A673 (cell line): Measurements from ENCODE around the gene TRMT2B. TPM values are rescaled to one million over a fixed set of nuclear protein-coding genes. Genes with fewer than 3 reads are reported as not detected.
"Not testable (repeated sequence)": the region's sequence is repeated elsewhere in the genome, so short reads cannot be mapped to it uniquely, and the experiment has no call there.

Source experiments
- BruUV-seq: library from RNA; stranded (reverse); fragments of 400-500 nt; replicated peaks from 2 replicates; lab custom pipeline; 2021; lab: Mats Ljungman, UMichigan
- CTCF ChIA-PET: fragments of 300-600 bp; sonication (Branson Sonifier 250); formaldehyde crosslinking; loops from one replicate; lab custom pipeline; 2022; ENCODE audit warnings: antibody characterized with exemption; lab: Charles Lee
- POLR2A ChIA-PET: fragments of 300-600 bp; sonication (Branson Sonifier 250); formaldehyde crosslinking; loops from one replicate; lab custom pipeline; 2022; ENCODE audit warnings: antibody characterized with exemption; ENCODE audit not compliant: low non-redundant PET; lab: Charles Lee
- DNase-seq: peaks from one replicate; pipeline ENCODE4 v3.0.0-alpha.2; 2015; ENCODE audit warnings: low spot score
- H3K27ac ChIP-seq: fragments of 200-600 bp; sonication (generic); 2 replicates; pipeline ENCODE4 v1.5.1; 2016; ENCODE audit warnings: mixed run types, low read depth, mild to moderate bottlenecking, mixed read lengths, antibody characterized with exemption, low read length; ENCODE audit not compliant: poor library complexity, severe bottlenecking
- H3K27me3 ChIP-seq: fragments of 200-600 bp; sonication (generic); replicated peaks from 2 replicates; pipeline ENCODE4 v1.6.1; 2017; ENCODE audit warnings: mixed run types, low read depth, mild to moderate bottlenecking, mixed read lengths, antibody characterized with exemption, low read length; ENCODE audit not compliant: insufficient read depth, poor library complexity
- H3K36me3 ChIP-seq: fragments of 200-600 bp; sonication (generic); 2 replicates; pipeline ENCODE4 v1.6.1; 2016; ENCODE audit warnings: mixed run types, mild to moderate bottlenecking, mixed read lengths, antibody characterized with exemption, low read length; ENCODE audit not compliant: insufficient read depth, poor library complexity, severe bottlenecking
- H3K4me1 ChIP-seq: fragments of 200-600 bp; sonication (generic); 2 replicates; pipeline ENCODE4 v1.6.1; 2017; ENCODE audit warnings: mixed run types, mild to moderate bottlenecking, mixed read lengths, antibody characterized with exemption, low read length; ENCODE audit not compliant: insufficient read depth, poor library complexity, severe bottlenecking
- H3K4me3 ChIP-seq: fragments of 200-600 bp; sonication (generic); 2 replicates; pipeline ENCODE4 v1.5.1; 2016; ENCODE audit warnings: low read depth, mixed run types, mild to moderate bottlenecking, mixed read lengths, low read length; ENCODE audit not compliant: poor library complexity, severe bottlenecking
- H3K9me3 ChIP-seq: fragments of 200-600 bp; sonication (generic); 2 replicates; pipeline ENCODE4 v1.6.1; 2016; ENCODE audit warnings: mixed run types, low read depth, mild to moderate bottlenecking, mixed read lengths, antibody characterized with exemption, low read length; ENCODE audit not compliant: poor library complexity, severe bottlenecking
- CTCF ChIP-seq: fragments of 300-800, 200-600 bp; sonication (generic); conservative IDR thresholded peaks from 2 replicates; pipeline ENCODE4 v1.5.1; 2017; ENCODE audit warnings: low read depth, mild to moderate bottlenecking, antibody characterized with exemption, low read length, moderate library complexity, mixed read lengths
- EZH2 ChIP-seq: fragments of 200-600 bp; sonication (generic); IDR thresholded peaks from 2 replicates; pipeline ENCODE4 v1.6.1; 2017; ENCODE audit warnings: borderline replicate concordance, low read depth, mild to moderate bottlenecking, mixed read lengths, antibody characterized with exemption, low read length; ENCODE audit not compliant: poor library complexity, severe bottlenecking
- intact Hi-C: fragments of 100-400 bp; cut with micrococcal nuclease; formaldehyde crosslinking; loops from one replicate; pipeline ENCODE4 v1.10.0; 2022; ENCODE audit not compliant: unreplicated experiment
- total RNA-seq: library from RNA; stranded (reverse); gene quantifications from 2 replicates; pipeline ENCODE4 v1.2.3, GENCODE V29; 2021

Gene TRMT2B
- total RNA-seq, 1 experiment from 2014 or later: 20.8 TPM

GRCh38 chrX:100990139-100990538, 61.8 kb downstream of the TRMT2B start:
- H3K4me1 ChIP-seq: no peaks in the 10 kb centered on the region
- TF ChIP-seq CTCF (no peak), EZH2 (no peak)
- no peak overlapping the region for H3K27ac ChIP-seq
- no peak for DNase-seq
- ChIA-PET CTCF (no interaction called here), POLR2A (no interaction called here)
- no peaks in the 10 kb centered on the region for H3K27me3 ChIP-seq
- H3K4me3 ChIP-seq: no peak overlapping the region
- no TSS peak for BruUV-seq
- H3K36me3 ChIP-seq: no peaks in the 10 kb centered on the region
- H3K9me3 ChIP-seq: no peaks in the 10 kb centered on the region
- intact Hi-C loops: no loop called here

DNA sequence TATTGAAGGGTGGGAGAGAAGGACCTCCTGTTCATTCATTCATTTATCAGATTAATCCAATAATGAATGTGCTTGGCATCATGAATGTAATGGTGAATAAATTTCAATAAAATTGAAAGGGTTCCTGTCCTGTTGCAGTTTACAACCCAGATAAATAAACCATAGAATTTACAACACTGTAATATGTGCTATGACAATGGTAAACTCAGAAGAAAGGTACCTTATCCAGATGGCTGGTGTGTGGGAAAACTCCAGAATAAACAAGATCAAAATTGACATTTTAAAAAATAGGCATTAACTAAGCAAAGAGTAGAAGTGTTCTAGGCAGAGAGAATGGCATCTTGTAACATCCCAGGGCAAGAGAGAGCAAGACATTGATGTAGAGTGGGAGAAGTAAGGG, 67.1 kb downstream of the TRMT2B start:
- Histone ChIP-seq H3K4me3 (no peak overlapping the region), H3K9me3 (no peaks in the 10 kb centered on the region), H3K36me3 (no peaks in the 10 kb centered on the region), H3K27ac (no peak overlapping the region), H3K27me3 (no peaks in the 10 kb centered on the region), H3K4me1 (no peaks in the 10 kb centered on the region)
- CTCF ChIA-PET: no interaction called here
- no peak for TF ChIP-seq CTCF
- TF ChIP-seq EZH2: no peak
- intact Hi-C loops: no loop called here
- POLR2A ChIA-PET: no interaction called here
- BruUV-seq: no TSS peak
- DNase-seq: no peak

DNA sequence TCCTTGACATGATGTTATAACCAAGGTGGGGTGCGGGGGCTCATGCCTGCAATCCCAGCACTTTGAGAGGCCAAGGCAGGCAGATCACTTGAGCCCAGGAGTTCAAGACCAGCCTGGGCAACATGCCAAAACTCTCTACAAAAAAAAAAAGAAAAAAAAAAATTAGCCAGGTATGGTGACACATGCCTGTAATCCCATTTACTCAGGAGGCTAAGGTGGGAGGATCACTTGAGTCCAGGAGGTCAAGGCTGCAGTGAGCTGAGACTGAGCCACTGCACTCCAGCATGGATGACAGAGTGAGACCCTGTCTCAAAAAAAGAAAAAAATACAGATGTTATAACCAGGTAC, 70.4 kb downstream of the TRMT2B start:
- BruUV-seq, POLR2A ChIA-PET, H3K27me3 ChIP-seq, CTCF ChIA-PET, H3K9me3 ChIP-seq, H3K4me1 ChIP-seq, H3K36me3 ChIP-seq, intact Hi-C loops, DNase-seq, H3K4me3 ChIP-seq, H3K27ac ChIP-seq: not testable (repeated sequence)

DNA sequence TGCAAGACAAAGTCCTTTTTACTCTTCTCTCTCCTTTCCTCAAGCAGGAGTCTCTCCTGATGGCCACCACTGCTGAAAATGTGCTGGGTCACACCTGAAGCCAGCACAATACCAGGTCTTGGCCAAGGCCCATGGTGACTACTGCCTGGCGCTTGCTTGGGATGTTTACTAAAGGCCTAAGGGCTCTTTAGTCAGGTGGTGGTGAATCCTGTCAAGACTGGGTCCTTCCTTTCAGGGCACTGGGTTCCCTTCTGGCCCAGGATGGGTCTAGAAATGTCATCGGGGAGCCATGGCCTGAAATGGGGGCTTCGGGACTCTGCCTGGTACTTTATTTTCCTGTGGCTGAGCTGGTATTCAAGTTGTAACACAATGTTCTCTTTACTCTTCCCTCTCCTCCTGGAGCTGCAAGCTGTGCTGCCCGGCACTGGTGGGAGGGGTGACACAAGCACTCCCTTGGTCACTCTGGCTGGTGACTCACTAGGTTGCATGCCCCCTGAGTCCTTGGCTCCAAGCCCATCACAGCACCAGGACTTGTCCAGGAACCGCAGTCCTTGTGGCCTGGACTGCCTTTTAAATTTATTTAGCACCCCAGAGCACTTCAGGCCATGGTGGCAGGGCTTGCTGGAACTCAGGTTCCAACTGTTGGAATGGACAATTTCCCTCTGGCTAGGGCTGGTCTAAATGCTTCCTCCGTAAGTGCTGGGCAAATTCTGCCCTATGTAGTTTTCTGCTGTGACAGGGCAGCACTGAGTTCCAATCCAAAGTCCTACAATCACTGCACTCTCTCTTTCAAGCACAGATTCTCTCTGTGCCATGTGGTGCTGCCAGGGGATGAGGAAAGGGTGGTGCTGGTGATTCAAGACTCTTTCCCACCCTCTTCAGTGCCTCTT, 71.1 kb downstream of the TRMT2B start:
- no peaks in the 10 kb centered on the region for H3K4me1 ChIP-seq
- no peaks in the 10 kb centered on the region for H3K27me3 ChIP-seq
- H3K36me3 ChIP-seq: no peaks in the 10 kb centered on the region
- intact Hi-C loops: no loop called here
- H3K4me3 ChIP-seq: no peak overlapping the region
- CTCF ChIA-PET: no interaction called here
- no peak overlapping the region for H3K27ac ChIP-seq
- no peak for TF ChIP-seq EZH2
- TF ChIP-seq CTCF: no peak
- H3K9me3 ChIP-seq: no peaks in the 10 kb centered on the region
- no peak for DNase-seq
- POLR2A ChIA-PET: no interaction called here
- BruUV-seq: no TSS peak
